GM19452 (cell line): ENCODE measurements around the gene HDAC7.
A peak's percentile ranks its signal among the peaks of the same experiment; 100 is the strongest.

Experiments
- ATAC-seq: cut with Tn5 transposase; IDR thresholded peaks from one replicate; pipeline ENCODE4 v1.9.1; 2021; ENCODE audit not compliant: unreplicated experiment

HDAC7 gene

GRCh38 chr12:47768323-47768811 is 51.3 kb downstream of the HDAC7 start:
- ATAC-seq = no peak

DNA sequence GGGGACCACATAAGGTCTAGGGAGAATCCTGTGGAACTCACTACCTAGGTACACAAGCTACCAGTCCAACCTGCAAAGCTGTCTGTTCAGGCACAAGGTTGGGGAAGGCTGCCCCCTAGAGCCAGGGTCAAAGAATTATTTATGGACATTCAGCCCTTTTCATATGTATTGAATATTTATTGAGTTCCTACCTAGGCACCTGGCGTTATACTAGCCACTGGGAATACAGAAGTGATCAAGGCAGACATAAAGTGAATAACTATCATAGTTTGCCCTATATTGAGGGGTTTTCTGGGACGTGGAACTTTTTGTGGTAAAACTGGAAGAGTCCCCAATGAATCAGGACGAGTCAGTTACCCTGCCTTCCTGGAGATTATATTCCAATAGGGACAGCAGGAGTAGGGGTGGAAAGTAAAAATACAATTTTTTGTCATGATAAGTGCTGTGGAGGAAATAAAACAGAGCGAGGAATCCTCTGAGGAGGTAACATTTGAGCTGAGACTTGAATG is 52.4 kb downstream of the HDAC7 start:
- ATAC-seq = no peak

- ATAC-seq = no peak
Measured at GRCh38 chr12:47766502-47767215, 53.0 kb downstream of the HDAC7 start.

GRCh38 chr12:47763481-47764346 is 56.0 kb downstream of the HDAC7 start:
- no peak for ATAC-seq

DNA sequence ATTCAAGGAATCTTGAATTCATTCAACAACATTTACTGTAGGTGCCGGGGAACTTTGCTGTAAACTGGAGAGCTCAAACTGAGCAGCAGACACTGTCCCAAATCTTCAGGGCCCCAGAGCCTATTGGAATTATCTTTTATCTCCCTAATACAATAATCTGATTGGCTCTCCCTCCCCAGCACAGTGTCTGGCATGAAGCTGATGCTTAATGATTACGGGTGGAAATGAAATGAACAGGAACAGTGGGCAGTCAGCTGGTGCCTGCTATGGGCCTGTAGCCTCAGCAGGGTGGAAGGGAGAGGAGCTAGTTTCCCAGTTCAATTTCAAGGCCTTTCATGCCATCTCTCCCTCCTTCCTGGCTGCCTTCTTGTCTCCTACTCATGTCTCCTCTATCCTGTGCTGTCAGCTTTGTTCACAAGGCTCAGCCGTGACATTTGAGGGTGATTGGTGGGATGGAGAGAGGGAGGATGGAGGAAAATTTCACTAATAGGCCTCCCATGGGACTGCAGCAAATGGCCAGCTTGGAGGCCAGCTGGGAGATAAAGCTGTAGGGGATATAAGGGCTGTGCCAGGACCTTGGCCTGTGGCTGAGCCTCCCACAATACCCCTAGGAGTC is 56.7 kb downstream of the HDAC7 start:
- no peak for ATAC-seq

DNA sequence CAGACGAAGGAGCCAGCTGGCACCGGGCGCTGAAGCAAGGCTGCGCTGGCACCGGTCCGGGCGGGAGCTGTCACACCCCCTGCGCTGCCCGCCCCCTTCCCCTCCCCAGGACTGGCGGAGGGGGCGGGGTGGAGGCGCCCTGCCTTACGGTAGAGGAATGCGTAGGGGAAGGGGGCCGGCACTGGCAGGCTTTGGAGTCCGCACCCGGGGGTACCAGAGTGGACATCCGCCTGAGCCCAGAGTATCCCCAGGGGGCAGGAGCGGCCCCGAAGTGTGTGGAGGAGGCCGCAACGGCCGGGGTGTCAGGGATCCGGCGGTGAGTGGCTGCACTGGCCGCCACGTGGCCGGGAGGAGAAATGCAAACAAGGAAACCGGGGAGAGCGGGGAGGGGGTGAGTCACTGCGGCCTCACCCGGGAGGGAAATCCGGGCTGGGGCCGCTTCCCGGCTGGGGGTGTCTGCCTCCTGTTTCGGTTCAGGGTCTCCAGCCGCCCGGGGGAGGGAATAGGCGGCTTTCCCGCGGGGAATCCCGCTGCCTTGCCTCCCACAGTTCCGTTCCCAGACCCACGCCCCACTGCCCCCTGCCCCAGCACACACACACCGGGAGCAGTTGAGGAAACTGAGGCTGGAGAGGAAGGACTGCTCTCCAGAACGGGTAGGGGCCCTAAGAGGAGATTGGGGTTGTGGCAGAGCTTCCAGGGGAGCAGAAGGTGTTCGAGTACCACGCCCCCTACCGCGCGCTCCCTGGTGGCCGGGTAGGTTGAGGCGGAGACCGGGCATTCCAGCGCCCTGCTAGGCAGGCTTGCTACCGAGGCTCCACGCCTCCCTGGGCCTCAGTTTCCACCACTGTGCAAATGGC is 60.6 kb downstream of the HDAC7 start, which contains the start of gene RAPGEF3:
Gene RAPGEF3 (minus strand): TSS at position 47 of the 857 bp plus-strand sequence. CDS start 324 bp downstream, outside the sequence.
- ATAC-seq = peak; percentile 47

DNA sequence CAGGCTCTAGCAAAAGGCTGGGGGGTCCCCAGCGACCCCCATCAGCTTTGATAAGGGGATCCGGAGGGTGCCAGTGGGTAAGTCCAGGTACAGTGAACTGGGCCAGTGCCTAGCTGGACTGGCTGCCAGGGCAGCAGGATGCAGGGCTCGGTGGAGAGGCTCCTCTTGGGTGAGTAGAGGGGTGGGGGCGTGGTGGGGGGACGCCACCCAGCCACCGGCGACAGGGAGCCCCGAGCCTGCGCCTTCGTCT is 61.2 kb downstream of the HDAC7 start:
- ATAC-seq = no peak

GRCh38 chr12:47757840-47758583 is 61.7 kb downstream of the HDAC7 start:
- no peak for ATAC-seq

DNA sequence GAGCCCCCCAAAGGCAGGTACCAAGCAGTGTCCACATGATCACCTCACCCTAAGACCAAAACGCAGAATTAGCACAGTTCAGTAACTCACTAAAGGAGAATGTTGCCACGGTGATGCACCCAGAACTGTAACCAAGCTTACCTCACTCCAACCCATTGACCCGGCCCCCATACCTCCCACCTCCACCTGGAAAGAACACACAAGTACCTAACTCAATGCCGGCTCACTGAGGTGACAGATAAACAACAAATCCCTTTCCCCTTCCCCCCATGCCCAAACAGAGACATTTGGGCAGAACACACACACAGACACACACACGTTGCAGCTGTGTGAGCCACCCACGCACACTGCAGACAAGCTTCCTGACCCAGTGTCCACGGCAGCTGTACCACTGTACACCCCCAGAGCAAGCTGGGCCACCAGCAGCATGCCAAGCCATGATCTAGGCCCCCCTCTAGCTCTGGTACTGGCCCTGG is 62.3 kb downstream of the HDAC7 start:
- no peak for ATAC-seq

- peak; percentile 58 for ATAC-seq
Measured at GRCh38 chr12:47755655-47756562, 63.8 kb downstream of the HDAC7 start.

GRCh38 chr12:47754881-47755280 is 64.8 kb downstream of the HDAC7 start:
- peak; percentile 23 for ATAC-seq

GRCh38 chr12:47754126-47754525 is 65.6 kb downstream of the HDAC7 start:
- ATAC-seq = no peak

GRCh38 chr12:47753021-47754001 is 66.4 kb downstream of the HDAC7 start:
- ATAC-seq = no peak

- ATAC-seq = no peak
Measured at GRCh38 chr12:47752552-47752951, 67.2 kb downstream of the HDAC7 start.

GRCh38 chr12:47752121-47752520 is 67.6 kb downstream of the HDAC7 start:
- no peak for ATAC-seq

DNA sequence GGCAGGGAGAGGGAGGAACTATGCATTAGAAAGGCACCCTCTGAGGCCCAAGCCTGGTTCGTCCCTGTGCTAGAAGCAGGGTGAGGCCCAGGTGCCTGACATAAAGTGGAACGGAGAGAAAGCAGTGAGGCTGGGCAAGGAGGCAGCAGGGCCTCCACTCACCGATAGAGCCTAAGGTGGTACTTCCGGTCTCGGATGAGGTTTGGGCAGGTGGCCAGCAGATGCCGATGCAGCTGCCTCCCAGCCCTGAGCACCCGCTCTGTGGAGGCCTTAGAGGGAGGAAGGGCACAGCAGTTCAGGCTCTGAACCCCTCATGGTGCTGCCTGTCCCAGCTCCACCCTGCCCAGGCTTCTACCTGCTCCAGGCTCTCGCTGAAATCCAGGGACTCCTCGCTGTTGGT is 68.1 kb downstream of the HDAC7 start:
- no peak for ATAC-seq

DNA sequence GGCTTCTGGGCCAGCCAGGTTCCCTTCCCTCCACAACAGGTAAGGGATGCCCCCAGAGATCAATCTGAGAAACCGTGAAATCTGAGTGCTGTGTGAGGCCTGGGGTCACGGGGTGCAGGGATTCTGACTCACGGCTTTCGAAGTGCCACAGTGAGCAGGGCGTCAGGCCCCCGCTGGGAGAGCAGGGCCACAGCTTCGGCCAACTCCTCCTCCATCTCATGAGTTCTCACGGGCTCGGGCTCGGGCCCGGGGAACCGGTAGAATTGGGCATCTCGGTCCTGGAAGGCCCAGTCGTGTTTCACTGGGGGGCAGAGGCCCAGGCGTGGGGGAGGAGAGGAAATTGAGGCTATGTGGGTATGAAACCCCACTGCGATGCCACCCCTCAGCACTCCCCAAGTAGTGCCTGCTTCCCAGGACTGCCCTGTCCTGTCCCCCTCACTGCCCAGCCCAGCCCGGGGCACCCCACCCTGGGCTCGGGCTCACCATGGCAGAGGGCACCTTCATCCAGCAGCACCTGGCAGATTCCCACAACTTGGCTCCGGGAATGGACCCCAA is 68.7 kb downstream of the HDAC7 start:
- no peak for ATAC-seq
